H9 (cell line): ENCODE results near the gene CNOT6. TPM values are rescaled to one million over a fixed set of nuclear protein-coding genes. Genes with fewer than 3 reads are reported as not detected.

Experiments used
- DNase-seq: peaks from one replicate; pipeline ENCODE4 v3.0.0-alpha.2; 2017
- H2AFZ ChIP-seq: one replicate; pipeline ENCODE4 v1.6.1; 2013; ENCODE audit warnings: mild to moderate bottlenecking, low read length, control low read depth, moderate library complexity
- H2AK5ac ChIP-seq: 2 replicates; pipeline ENCODE4 v1.6.1; 2013; ENCODE audit warnings: low read length, control low read depth, mixed read lengths; ENCODE audit not compliant: insufficient read length
- H2BK120ac ChIP-seq: one replicate; pipeline ENCODE4 v1.6.1; 2013; ENCODE audit warnings: low read depth, mild to moderate bottlenecking, low read length, control low read depth, inconsistent platforms; ENCODE audit not compliant: poor library complexity, severe bottlenecking
- H2BK12ac ChIP-seq: 2 replicates; pipeline ENCODE4 v1.6.1; 2013; ENCODE audit warnings: low read length, control low read depth, mixed read lengths, low read depth; ENCODE audit not compliant: insufficient read length
- H2BK15ac ChIP-seq: 2 replicates; pipeline ENCODE4 v1.6.1; 2013; ENCODE audit warnings: low read depth, low read length, control low read depth
- H2BK20ac ChIP-seq: one replicate; pipeline ENCODE4 v1.6.1; 2013; ENCODE audit warnings: low read depth, mild to moderate bottlenecking, low read length, control low read depth, inconsistent platforms; ENCODE audit not compliant: poor library complexity, severe bottlenecking
- H2BK5ac ChIP-seq: 2 replicates; pipeline ENCODE4 v1.6.1; 2013; ENCODE audit warnings: low read length, control low read depth, mixed read lengths; ENCODE audit not compliant: insufficient read length
- H3K14ac ChIP-seq: 2 replicates; pipeline ENCODE4 v1.6.1; 2013; ENCODE audit warnings: low read length, control low read depth; ENCODE audit not compliant: insufficient read depth
- H3K18ac ChIP-seq: 2 replicates; pipeline ENCODE4 v1.6.1; 2013; ENCODE audit warnings: low read depth, mild to moderate bottlenecking, mixed read lengths, low read length, control low read depth; ENCODE audit not compliant: insufficient read length
- H3K23ac ChIP-seq: 2 replicates; pipeline ENCODE4 v1.6.1; 2013; ENCODE audit warnings: low read length, control low read depth, mixed read lengths, low read depth; ENCODE audit not compliant: insufficient read length
- H3K23me2 ChIP-seq: 2 replicates; pipeline ENCODE4 v1.6.1; 2013; ENCODE audit warnings: low read depth, mild to moderate bottlenecking, mixed read lengths, low read length, control low read depth; ENCODE audit not compliant: insufficient read length, poor library complexity, severe bottlenecking
- H3K27ac ChIP-seq: 2 replicates; pipeline ENCODE4 v1.5.1; 2013; ENCODE audit warnings: low read length, control low read depth, mixed read lengths, low read depth; ENCODE audit not compliant: insufficient read length
- H3K27me3 ChIP-seq: 2 replicates; pipeline ENCODE4 v1.6.1; 2013; ENCODE audit warnings: low read length, control low read depth, inconsistent platforms; ENCODE audit not compliant: insufficient read depth
- H3K4ac ChIP-seq: 2 replicates; pipeline ENCODE4 v1.6.1; 2013; ENCODE audit warnings: low read depth, mild to moderate bottlenecking, control low read depth, inconsistent platforms, low read length, moderate library complexity
- H3K4me1 ChIP-seq: 2 replicates; pipeline ENCODE4 v1.6.1; 2013; ENCODE audit warnings: low read length, control low read depth, inconsistent platforms; ENCODE audit not compliant: insufficient read depth
- H3K4me2 ChIP-seq: 2 replicates; pipeline ENCODE4 v1.6.1; 2013; ENCODE audit warnings: low read length, control low read depth, mixed read lengths; ENCODE audit not compliant: insufficient read length, insufficient read depth
- H3K56ac ChIP-seq: 2 replicates; pipeline ENCODE4 v1.6.1; 2013; ENCODE audit warnings: low read depth, mild to moderate bottlenecking, mixed read lengths, low read length, control low read depth; ENCODE audit not compliant: insufficient read length
- H3K79me1 ChIP-seq: 2 replicates; pipeline ENCODE4 v1.6.1; 2013; ENCODE audit warnings: low read depth, mild to moderate bottlenecking, moderate library complexity, low read length, control low read depth, inconsistent platforms; ENCODE audit not compliant: insufficient read depth, poor library complexity, severe bottlenecking
- H3K79me2 ChIP-seq: 2 replicates; pipeline ENCODE4 v1.6.1; 2013; ENCODE audit warnings: low read length, control low read depth, inconsistent platforms; ENCODE audit not compliant: insufficient read depth
- H3K9ac ChIP-seq: 2 replicates; pipeline ENCODE4 v1.6.1; 2013; ENCODE audit warnings: low read length, control low read depth, mixed read lengths; ENCODE audit not compliant: insufficient read length; ENCODE audit errors: extremely low read depth
- H3K9me3 ChIP-seq: one replicate; pipeline ENCODE4 v1.6.1; 2013; ENCODE audit warnings: low read depth, low read length, inconsistent platforms; ENCODE audit not compliant: control insufficient read depth
- H3T11ph ChIP-seq: one replicate; pipeline ENCODE4 v1.6.1; 2013; ENCODE audit warnings: mild to moderate bottlenecking, low read length, control low read depth, inconsistent platforms
- H4K20me1 ChIP-seq: one replicate; pipeline ENCODE4 v1.6.1; 2013; ENCODE audit not compliant: control insufficient read depth, insufficient read length, insufficient read depth
- H4K5ac ChIP-seq: 2 replicates; pipeline ENCODE4 v1.6.1; 2013; ENCODE audit warnings: low read depth, mild to moderate bottlenecking, mixed read lengths, low read length, control low read depth; ENCODE audit not compliant: insufficient read length
- H4K8ac ChIP-seq: replicated peaks from 2 replicates; pipeline ENCODE4 v1.6.1; 2013; ENCODE audit warnings: low read length, control low read depth, mixed read lengths, low read depth; ENCODE audit not compliant: insufficient read length
- H4K91ac ChIP-seq: 2 replicates; pipeline ENCODE4 v1.6.1; 2013; ENCODE audit warnings: low read depth, mild to moderate bottlenecking, moderate library complexity, mixed read lengths, low read length, control low read depth; ENCODE audit not compliant: insufficient read length
- H3K27ac Mint-ChIP-seq, 3 experiments: 2 replicates in 2 of 3; 3 replicates in 1 of 3; pipeline ENCODE4 v1.8.0; 2020 to 2021; ENCODE audit warnings: mixed read lengths in 3 of 3, mild to moderate bottlenecking in 1 of 3, moderate library complexity in 1 of 3
- H3K27me3 Mint-ChIP-seq: 2 replicates; pipeline ENCODE4 v1.8.0; 2021; ENCODE audit warnings: low read depth, mild to moderate bottlenecking, moderate library complexity, mixed read lengths
- H3K36me3 Mint-ChIP-seq, 3 experiments: 2 replicates in 2 of 3; 3 replicates in 1 of 3; pipeline ENCODE4 v1.8.0; 2020 to 2021; ENCODE audit warnings: low read depth in 3 of 3, mixed read lengths in 3 of 3; ENCODE audit not compliant: insufficient read depth in 1 of 3
- H3K4me1 Mint-ChIP-seq, 2 experiments: 2 replicates each; pipeline ENCODE4 v1.8.0; 2020; ENCODE audit warnings: mixed read lengths in 2 of 2
- H3K4me3 Mint-ChIP-seq, 2 experiments: 2 replicates in 1 of 2; 3 replicates in 1 of 2; pipeline ENCODE4 v1.8.0; 2020 to 2021; ENCODE audit warnings: mild to moderate bottlenecking in 2 of 2, mixed read lengths in 2 of 2, moderate library complexity in 1 of 2
- H3K9me3 Mint-ChIP-seq, 2 experiments: 2 replicates in 1 of 2; 3 replicates in 1 of 2; pipeline ENCODE4 v1.8.0; 2020; ENCODE audit warnings: mild to moderate bottlenecking in 2 of 2, mixed read lengths in 2 of 2, moderate library complexity in 1 of 2
- WGBS: extraction: QIAGEN DNeasy Blood & Tissue Kit; methylation state at CpG from one replicate; pipeline ENCODE4 v1.1.7; 2013; ENCODE audit warnings: missing lambda C conversion rate, low lambda C conversion rate, mixed read lengths; ENCODE audit not compliant: insufficient read length; ENCODE audit errors: extremely low coverage; 5-methylcytosine and 5-hydroxymethylcytosine counted together
- total RNA-seq: library from RNA; stranded (reverse); gene quantifications from 2 replicates; pipeline ENCODE4 v1.2.1, GENCODE V29; 2021
- TF ChIP-seq, protein P1 (sequence below): fragments of 200-600 bp; sonication (generic); conservative IDR thresholded peaks from 3 replicates; pipeline ENCODE4 v1.8.0; 2021; ENCODE audit warnings: antibody characterized with exemption, mild to moderate bottlenecking

The CNOT6 gene
- total RNA-seq, 1 experiment from 2014 or later, result 45.0 TPM

- WGBS, result no CpG with 5 or more reads among the region's 4 CpGs
Measured at GRCh38 chr5:180526269-180526668, 32.1 kb downstream of the CNOT6 start.

More at GRCh38 chr5:180526269-180526668, 32.1 kb downstream of the CNOT6 start:
- no peak overlapping the region for H4K91ac ChIP-seq
- no peak overlapping the region for H2AK5ac ChIP-seq
- no peak overlapping the region for H2BK5ac ChIP-seq
- Mint-ChIP-seq H3K4me3 (no peak overlapping the region), H3K27me3 (no peaks in the 10 kb centered on the region), H3K4me1 (peaks cover 48 to 52% of the 10 kb centered on the region in 2 experiments), H3K36me3 (peaks cover 34 to 41% (median 36%) of the 10 kb centered on the region in 3 experiments), H3K27ac (peak overlapping the region in 2 of 3 experiments; percentile 17 to 62; a peak in 2 of 7 replicates), H3K9me3 (peaks cover 11 to 17% of the 10 kb centered on the region in 2 experiments)
- no peak overlapping the region for H3K18ac ChIP-seq
- peaks cover 37% of the 10 kb centered on the region; the same call in 1 of the 2 replicates for H3K79me2 ChIP-seq
- no peak overlapping the region for H3K56ac ChIP-seq
- H4K20me1 ChIP-seq, result no peaks in the 10 kb centered on the region
- H3K27me3 ChIP-seq, result no peaks in the 10 kb centered on the region
- no peak for DNase-seq
- no peaks in the 10 kb centered on the region for H3K9me3 ChIP-seq
- H2BK20ac ChIP-seq, result no peak overlapping the region
- H3K79me1 ChIP-seq, result peaks cover 5% of the 10 kb centered on the region
- H3K4ac ChIP-seq, result no peak overlapping the region
- no peak overlapping the region for H4K8ac ChIP-seq
- H4K5ac ChIP-seq, result no peak overlapping the region
- no peak overlapping the region for H3K27ac ChIP-seq
- peaks cover 2% of the 10 kb centered on the region; the same call in 1 of the 2 replicates for H3K4me1 ChIP-seq
- no peaks in the 10 kb centered on the region for H3K23me2 ChIP-seq
- H3K9ac ChIP-seq, result no peak overlapping the region
- no peak overlapping the region for H3T11ph ChIP-seq
- H2AFZ ChIP-seq, result no peak overlapping the region
- no peak overlapping the region for H2BK120ac ChIP-seq
- H3K23ac ChIP-seq, result no peak overlapping the region
- H2BK12ac ChIP-seq, result no peak overlapping the region
- H2BK15ac ChIP-seq, result no peak overlapping the region
- H3K14ac ChIP-seq, result no peak overlapping the region
- TF ChIP-seq, protein P1, sequence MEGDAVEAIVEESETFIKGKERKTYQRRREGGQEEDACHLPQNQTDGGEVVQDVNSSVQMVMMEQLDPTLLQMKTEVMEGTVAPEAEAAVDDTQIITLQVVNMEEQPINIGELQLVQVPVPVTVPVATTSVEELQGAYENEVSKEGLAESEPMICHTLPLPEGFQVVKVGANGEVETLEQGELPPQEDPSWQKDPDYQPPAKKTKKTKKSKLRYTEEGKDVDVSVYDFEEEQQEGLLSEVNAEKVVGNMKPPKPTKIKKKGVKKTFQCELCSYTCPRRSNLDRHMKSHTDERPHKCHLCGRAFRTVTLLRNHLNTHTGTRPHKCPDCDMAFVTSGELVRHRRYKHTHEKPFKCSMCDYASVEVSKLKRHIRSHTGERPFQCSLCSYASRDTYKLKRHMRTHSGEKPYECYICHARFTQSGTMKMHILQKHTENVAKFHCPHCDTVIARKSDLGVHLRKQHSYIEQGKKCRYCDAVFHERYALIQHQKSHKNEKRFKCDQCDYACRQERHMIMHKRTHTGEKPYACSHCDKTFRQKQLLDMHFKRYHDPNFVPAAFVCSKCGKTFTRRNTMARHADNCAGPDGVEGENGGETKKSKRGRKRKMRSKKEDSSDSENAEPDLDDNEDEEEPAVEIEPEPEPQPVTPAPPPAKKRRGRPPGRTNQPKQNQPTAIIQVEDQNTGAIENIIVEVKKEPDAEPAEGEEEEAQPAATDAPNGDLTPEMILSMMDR, result no peak
- no peak overlapping the region for H3K4me2 ChIP-seq
